T-helper 1 cell treated with Interleukin-12 subunit alpha and Interleukin-12 subunit beta and Interleukin-4 antibody, amounts not matched to agents 30 μg/mL and 1 μg/mL, for 36 hours (primary cell): ENCODE measurements around the gene TPI1.

Experiments
- H3K27ac Mint-ChIP-seq: one replicate; pipeline ENCODE4 v1.8.0; 2021; ENCODE audit warnings: mild to moderate bottlenecking, mixed read lengths
- H3K27me3 Mint-ChIP-seq: one replicate; pipeline ENCODE4 v1.8.0; 2021; ENCODE audit warnings: low read depth, mixed read lengths
- H3K36me3 Mint-ChIP-seq: one replicate; pipeline ENCODE4 v1.8.0; 2021; ENCODE audit warnings: low read depth, mixed read lengths
- H3K4me1 Mint-ChIP-seq: one replicate; pipeline ENCODE4 v1.8.0; 2021; ENCODE audit warnings: low read depth, mixed read lengths
- H3K4me3 Mint-ChIP-seq: one replicate; pipeline ENCODE4 v1.8.0; 2021; ENCODE audit warnings: mild to moderate bottlenecking, moderate library complexity, mixed read lengths
- H3K9me3 Mint-ChIP-seq: one replicate; pipeline ENCODE4 v1.8.0; 2021; ENCODE audit warnings: mixed read lengths

The TPI1 gene

DNA sequence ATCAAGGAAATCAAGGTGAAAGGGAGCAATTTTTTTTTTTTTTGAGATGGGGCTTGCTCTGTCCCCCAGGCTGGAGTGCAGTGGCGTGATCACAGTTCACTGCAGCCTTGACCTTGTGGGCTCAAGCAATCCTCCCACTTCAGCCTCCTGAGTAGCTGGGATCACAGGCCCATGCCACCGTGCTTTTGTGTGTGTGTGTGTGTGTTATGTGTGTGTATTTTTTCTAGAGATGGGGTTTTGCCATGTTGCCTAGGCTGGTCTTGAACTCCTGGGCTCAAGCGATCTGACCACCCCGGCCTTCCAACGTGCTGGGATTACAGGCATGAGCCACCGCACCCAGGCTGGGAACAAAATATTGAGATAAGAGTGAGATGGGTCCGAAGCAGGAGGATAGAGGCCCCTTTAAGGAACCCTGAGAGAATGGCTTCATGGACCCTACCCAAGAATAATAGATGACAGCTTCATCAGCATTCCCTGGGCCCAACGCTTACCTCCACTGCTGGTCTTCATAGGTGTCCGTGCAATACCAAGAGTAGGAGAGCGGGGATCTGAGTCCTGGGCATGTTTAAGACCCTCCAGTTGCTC lies 17.3 kb upstream of the TPI1 start:
- Mint-ChIP-seq H3K4me3 (peak overlapping the region; percentile 89), H3K4me1 (peaks cover 41% of the 10 kb centered on the region), H3K27me3 (no peaks in the 10 kb centered on the region), H3K9me3 (no peaks in the 10 kb centered on the region), H3K27ac (peak overlapping the region; percentile 52), H3K36me3 (peaks cover 31% of the 10 kb centered on the region)

DNA sequence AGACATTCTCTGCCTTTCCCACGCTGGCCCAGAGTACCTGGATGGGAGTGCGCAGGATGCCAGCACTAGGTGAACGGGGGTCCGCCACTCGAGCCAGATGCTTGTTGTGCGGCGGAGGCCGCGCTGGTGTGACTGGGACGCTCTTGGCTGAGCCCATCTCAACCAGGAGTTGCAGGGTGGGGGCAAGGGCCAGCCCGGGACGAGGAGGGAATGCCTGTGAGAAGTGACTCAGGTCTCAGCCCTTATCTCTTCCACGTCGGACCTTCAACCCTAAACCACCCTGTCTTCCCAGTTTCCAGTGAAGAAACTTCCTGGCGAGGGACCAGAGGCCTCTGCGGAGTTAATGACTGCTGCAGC lies 16.6 kb upstream of the TPI1 start:
- Mint-ChIP-seq H3K4me1 (peaks cover 41% of the 10 kb centered on the region), H3K27me3 (no peaks in the 10 kb centered on the region), H3K4me3 (peak overlapping the region; percentile 89), H3K27ac (peak overlapping the region; percentile 99), H3K9me3 (no peaks in the 10 kb centered on the region), H3K36me3 (peaks cover 33% of the 10 kb centered on the region)

DNA sequence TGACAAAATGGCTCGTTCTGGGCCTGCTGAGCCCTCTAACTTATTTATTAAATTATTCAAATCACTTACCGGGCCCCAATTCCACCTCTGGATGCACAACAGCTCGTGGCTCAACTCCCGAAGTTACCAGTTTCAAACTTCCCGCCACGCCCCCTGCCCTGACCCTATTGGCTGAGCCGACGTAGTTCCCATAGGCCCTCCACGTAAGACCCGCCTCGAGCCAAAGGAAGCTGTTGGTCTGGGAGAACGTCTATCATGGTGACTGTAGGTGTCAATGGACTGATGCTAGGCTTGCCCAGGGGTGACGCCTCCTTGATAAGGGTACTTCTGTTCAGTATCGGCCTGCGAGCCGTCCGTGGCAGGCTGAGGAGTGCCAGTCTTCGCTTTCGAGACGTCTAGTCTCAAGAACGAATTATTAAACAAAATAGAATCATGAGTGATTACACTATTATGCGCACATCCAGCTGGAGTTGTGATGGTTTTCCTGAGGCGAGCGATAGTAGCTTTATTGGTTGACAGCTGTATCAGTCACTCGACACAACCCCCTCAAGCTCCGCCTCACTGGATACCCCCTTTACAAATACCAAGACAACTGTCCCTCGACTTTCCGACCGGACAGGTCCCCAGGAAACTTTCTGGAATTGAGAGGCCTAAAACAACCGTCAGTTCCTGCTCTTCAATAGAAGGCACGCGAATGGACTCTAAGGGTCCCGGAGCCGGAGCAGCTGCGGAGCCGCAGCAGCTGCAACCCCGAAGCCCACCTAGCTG lies 16.0 kb upstream of the TPI1 start, which contains the start of gene CDCA3:
TSS of gene CDCA3 (minus strand) at position 134 of the 768 bp plus-strand sequence. CDS start 334 bp downstream, outside the sequence.
- peak within 1 kb of the TSS; percentile 89 for H3K4me3 Mint-ChIP-seq
- H3K27ac Mint-ChIP-seq: peak within 1 kb of the TSS; percentile 99
- H3K36me3 Mint-ChIP-seq: peaks cover 34% of the 10 kb centered on the region
- H3K27me3 Mint-ChIP-seq: no peaks in the 10 kb centered on the region
- H3K4me1 Mint-ChIP-seq: peaks cover 42% of the 10 kb centered on the region
- no peaks in the 10 kb centered on the region for H3K9me3 Mint-ChIP-seq

DNA sequence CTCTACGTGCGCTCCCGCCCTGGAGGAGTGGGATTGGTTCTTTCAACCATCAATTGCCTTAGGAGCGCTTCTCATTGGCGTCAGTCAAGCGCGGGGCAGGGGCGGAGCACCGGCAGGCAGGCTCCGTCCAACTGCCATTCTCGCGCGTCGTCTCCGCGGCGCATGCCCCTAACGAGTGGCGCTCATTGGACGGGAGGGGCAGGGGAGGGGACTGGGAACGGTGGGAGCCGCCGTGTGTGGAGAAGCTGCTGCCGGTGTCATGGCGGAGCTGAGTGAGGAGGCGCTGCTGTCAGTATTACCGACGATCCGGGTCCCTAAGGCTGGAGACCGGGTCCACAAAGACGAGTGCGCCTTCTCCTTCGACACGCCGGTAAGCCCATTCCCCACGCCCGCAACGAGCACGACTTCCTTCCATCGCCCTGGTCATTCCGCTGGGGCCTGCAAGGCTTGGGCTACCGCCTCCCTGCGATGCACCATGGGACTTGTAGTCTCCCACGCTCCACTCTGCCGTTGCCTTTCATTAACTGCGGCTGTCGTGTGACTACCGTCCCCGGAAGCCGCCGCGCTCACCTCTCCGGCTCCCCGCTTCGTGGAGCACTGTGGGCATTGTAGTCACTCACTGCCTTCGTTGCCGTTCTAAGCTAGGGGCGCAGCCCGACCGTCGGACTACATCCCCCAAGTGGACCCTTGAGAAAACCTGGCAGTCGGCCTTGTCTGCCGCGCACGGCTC lies 15.2 kb upstream of the TPI1 start, which contains the start of gene USP5:
TSS of gene USP5 (plus strand) at position 230 of the 730 bp plus-strand sequence. CDS start at position 260, 30 bp downstream.
- Mint-ChIP-seq H3K27me3 (no peaks in the 10 kb centered on the region), H3K4me1 (peaks cover 42% of the 10 kb centered on the region), H3K36me3 (peaks cover 31% of the 10 kb centered on the region), H3K9me3 (no peaks in the 10 kb centered on the region), H3K27ac (peak within 1 kb of the TSS; percentile 99), H3K4me3 (peak within 1 kb of the TSS; percentile 89)

DNA sequence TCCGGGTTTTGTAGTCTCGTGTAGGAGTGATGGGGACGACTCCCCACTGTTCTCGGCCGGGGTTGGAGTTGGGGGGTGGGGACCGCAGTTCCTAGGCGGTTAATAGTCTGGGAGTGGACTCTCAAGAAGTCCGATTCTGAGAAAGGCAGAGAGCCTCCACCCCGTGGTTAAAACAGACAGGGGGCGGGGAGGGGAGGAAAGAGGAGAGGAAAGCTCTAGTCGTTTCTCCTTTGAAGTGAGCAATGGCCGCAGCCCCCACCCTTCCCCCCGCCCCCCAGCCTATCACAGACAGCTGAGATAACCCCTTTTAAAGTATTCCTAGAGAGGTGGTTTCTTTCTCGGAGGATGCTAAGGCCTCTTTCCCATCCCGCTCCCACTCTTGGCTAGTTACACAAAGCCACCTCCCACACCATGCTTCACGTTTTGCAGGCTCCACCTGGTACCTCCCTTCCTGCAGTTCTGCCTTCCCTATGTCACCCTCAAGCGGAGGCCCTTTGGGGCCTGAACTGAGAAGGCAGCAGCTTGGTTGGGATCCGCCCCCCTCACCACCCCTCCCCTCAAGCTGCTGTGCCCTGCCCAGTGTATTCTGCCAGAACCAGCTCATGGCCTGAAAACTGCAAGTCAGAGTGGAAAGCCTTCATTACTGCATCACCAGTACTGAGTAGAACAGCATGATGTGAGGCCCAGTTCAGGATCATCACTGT lies 14.5 kb upstream of the TPI1 start:
- Mint-ChIP-seq H3K27ac (peak overlapping the region; percentile 99), H3K4me3 (peak overlapping the region; percentile 89), H3K36me3 (peaks cover 34% of the 10 kb centered on the region), H3K9me3 (no peaks in the 10 kb centered on the region), H3K27me3 (no peaks in the 10 kb centered on the region), H3K4me1 (peaks cover 42% of the 10 kb centered on the region)

DNA sequence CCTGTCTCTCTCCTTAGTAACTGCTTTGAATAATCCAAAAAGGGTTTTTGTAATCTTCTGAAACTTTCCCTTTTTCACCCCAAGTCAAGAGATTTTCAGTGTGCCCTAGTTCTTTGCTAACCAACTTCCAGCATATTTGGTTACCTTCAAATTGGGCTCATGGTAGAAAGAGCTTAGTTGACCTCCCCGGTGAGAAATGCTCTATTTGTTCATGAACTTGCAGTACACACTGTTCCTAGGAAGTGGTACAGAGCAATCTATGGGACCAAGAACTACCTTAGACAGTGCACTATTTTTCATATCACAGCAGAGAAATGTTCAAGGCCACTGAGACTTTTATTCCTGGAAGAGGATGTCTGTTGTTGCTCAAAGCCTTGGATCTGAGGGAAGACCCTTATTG lies 13.7 kb upstream of the TPI1 start:
- Mint-ChIP-seq H3K4me3 (peak overlapping the region; percentile 89), H3K27me3 (no peaks in the 10 kb centered on the region), H3K36me3 (peaks cover 35% of the 10 kb centered on the region), H3K27ac (peak overlapping the region; percentile 99), H3K4me1 (peaks cover 37% of the 10 kb centered on the region), H3K9me3 (no peaks in the 10 kb centered on the region)

DNA sequence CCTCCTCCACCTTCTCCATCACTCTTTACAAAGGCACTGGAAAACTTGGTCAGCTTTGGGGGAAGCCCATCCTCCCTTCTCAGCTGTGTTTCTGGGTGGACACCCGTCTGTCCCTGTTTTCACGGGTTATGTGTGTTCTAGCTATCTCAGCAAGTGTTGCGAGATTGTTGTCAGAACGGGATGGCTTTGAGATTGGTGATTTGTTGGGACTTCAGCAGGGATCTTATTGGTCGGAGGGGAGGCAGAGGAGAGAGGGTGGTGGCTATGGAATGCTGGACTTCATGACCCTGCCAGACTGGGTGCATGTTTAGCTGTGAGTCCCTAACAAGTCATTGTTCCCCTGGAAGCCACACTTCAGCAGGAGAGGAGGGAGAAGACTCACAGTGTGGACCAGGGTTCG lies 13.3 kb upstream of the TPI1 start:
- Mint-ChIP-seq H3K27me3 (no peaks in the 10 kb centered on the region), H3K9me3 (no peaks in the 10 kb centered on the region), H3K4me1 (peaks cover 34% of the 10 kb centered on the region), H3K4me3 (peak overlapping the region; percentile 89), H3K36me3 (peaks cover 35% of the 10 kb centered on the region), H3K27ac (peak overlapping the region; percentile 39)

DNA sequence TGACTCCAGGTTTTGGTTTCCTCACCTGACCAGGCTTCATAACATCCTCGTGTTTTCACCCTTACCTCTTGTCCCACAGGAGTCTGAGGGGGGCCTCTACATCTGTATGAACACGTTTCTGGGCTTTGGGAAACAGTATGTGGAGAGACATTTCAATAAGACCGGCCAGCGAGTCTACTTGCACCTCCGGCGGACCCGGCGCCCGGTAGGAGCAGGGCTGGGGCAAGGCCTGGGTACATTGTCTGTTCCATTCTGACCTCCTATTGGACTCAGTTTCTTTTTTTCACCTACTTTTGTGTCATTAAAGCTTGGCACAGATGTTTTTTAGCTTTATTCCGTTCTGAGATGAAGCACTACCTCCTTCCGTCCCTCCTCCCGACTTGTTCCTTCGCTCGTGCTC lies 12.0 kb upstream of the TPI1 start:
- Mint-ChIP-seq H3K4me3 (no peak overlapping the region), H3K9me3 (no peaks in the 10 kb centered on the region), H3K36me3 (peaks cover 29% of the 10 kb centered on the region)

DNA sequence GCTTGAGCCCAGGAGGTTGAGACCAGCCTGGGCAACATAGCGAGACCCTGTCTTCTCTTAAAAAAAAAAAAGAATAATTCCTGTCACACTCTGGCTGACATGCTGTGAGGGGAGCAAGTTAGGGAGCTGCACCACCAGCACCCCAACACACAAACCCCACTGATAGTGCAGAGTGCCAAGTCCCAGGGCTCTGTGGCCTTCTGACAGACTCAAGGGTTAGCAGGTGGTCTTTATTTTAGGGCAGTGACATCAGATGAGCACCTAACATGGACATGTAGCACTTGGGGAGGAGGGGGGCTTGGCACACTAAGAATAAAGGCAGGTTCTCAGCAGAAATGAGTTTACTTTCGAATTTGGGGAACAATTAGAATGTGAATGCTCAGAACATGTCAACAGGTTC lies 8.5 kb upstream of the TPI1 start:
- Mint-ChIP-seq H3K9me3 (no peaks in the 10 kb centered on the region), H3K4me1 (peaks cover 7% of the 10 kb centered on the region), H3K4me3 (no peak overlapping the region), H3K27ac (no peak overlapping the region), H3K36me3 (peaks cover 42% of the 10 kb centered on the region), H3K27me3 (no peaks in the 10 kb centered on the region)

More for the DNA sequence above, 12.0 kb upstream of the TPI1 start:
- Mint-ChIP-seq H3K4me1 (peaks cover 23% of the 10 kb centered on the region), H3K27me3 (no peaks in the 10 kb centered on the region), H3K27ac (no peak overlapping the region)

DNA sequence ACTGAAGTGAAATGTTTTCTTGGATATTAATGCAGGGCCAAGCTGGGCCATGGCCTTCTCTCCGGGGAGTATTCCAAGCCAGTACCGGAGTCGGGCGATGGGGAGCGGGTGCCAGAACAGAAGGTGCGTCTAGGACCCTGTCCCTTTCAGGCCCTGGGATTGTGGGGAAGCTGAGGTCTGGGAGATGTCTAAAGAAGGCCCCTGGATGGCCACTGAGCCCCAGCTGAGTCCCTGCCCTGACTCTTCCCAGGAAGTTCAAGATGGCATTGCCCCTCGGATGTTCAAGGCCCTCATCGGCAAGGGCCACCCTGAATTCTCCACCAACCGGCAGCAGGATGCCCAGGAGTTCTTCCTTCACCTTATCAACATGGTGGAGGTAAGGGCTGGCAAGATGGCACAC lies 7.2 kb upstream of the TPI1 start:
- no peak overlapping the region for H3K4me3 Mint-ChIP-seq
- H3K4me1 Mint-ChIP-seq: peaks cover 1% of the 10 kb centered on the region
- H3K36me3 Mint-ChIP-seq: peaks cover 46% of the 10 kb centered on the region
- H3K27ac Mint-ChIP-seq: no peak overlapping the region
- H3K27me3 Mint-ChIP-seq: no peaks in the 10 kb centered on the region
- no peaks in the 10 kb centered on the region for H3K9me3 Mint-ChIP-seq

DNA sequence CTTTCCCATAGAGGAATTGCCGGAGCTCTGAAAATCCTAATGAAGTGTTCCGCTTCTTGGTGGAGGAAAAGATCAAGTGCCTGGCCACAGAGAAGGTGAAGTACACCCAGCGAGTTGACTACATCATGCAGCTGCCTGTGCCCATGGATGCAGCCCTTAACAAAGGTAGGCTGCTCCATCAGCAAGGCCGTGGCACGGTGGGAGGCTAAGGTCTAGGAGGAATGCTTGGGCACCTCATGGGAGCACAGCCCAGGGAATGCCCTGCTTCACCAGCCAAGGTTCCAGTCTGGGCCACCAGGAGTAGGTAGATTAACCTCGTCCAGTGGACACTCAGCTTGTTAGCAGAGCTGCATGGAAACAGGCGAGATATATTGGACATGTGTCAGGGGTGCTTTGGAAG lies 6.4 kb upstream of the TPI1 start:
- Mint-ChIP-seq H3K4me3 (no peak overlapping the region), H3K4me1 (no peaks in the 10 kb centered on the region), H3K27ac (no peak overlapping the region), H3K9me3 (no peaks in the 10 kb centered on the region), H3K27me3 (no peaks in the 10 kb centered on the region), H3K36me3 (peaks cover 48% of the 10 kb centered on the region)

DNA sequence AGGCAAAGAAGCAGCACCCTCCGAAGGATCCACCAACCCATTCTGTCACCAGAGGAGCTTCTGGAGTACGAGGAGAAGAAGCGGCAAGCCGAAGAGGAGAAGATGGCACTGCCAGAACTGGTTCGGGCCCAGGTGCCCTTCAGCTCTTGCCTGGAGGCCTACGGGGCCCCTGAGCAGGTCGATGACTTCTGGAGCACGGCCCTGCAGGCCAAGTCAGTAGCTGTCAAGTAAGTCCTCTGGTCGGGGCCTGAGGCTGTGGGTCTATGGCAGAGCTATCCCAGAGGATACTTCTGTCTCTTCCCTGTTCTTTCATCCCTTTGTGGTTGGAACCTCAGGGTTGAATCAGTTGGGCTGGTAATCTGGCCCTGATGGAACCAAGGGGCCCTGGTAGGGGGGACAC lies 5.9 kb upstream of the TPI1 start:
- no peak overlapping the region for H3K27ac Mint-ChIP-seq
- H3K27me3 Mint-ChIP-seq: no peaks in the 10 kb centered on the region
- H3K36me3 Mint-ChIP-seq: peaks cover 48% of the 10 kb centered on the region
- no peaks in the 10 kb centered on the region for H3K9me3 Mint-ChIP-seq
- peaks cover under 1% of the 10 kb centered on the region for H3K4me1 Mint-ChIP-seq
- H3K4me3 Mint-ChIP-seq: no peak overlapping the region

DNA sequence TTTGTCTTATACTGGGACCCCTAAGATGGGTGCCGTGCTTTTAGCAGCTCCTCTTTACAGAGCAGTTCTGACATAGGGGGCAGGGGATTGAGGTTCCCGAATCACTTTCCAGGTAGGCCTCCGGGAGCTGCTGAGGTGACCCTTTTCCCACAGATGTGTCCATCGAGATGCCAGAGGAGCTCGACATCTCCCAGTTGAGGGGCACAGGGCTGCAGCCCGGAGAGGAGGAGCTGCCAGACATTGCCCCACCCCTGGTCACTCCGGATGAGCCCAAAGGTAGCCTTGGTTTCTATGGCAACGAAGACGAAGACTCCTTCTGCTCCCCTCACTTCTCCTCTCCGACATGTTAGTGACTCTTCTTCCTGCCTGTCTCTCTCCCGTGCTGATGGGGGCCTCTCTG lies 4.3 kb upstream of the TPI1 start:
- Mint-ChIP-seq H3K9me3 (no peaks in the 10 kb centered on the region), H3K36me3 (peaks cover 42% of the 10 kb centered on the region)

DNA sequence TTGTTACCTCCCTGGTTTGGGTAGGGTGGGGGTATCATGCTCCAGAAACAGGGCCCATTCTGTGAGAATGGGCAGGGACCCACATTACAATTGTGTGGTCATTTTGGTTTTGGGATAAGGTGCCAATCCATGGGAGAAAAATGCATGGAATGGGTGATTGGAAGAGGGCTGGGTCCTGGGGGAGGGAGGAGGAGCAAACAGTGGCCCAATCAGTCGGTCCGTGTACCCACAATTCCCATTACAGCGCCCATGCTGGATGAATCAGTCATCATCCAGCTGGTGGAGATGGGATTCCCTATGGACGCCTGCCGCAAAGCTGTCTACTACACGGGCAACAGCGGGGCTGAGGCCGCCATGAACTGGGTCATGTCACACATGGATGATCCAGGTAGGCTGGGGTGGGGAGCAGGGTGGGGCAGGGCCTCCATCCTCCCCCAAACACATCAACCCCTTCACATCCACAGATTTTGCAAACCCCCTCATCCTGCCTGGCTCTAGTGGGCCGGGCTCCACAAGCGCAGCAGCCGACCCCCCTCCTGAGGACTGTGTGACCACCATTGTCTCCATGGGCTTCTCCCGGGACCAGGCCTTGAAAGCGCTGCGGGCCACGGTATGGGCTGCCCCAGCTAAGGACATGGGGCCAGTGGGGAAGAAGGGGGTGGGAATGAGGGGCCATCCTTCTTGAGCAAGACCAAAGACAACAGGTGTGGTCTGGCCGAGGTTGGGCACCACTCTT lies 3.6 kb upstream of the TPI1 start:
- Mint-ChIP-seq H3K4me1 (peaks cover 7% of the 10 kb centered on the region), H3K36me3 (peaks cover 47% of the 10 kb centered on the region), H3K4me3 (no peak overlapping the region), H3K9me3 (no peaks in the 10 kb centered on the region), H3K27me3 (no peaks in the 10 kb centered on the region), H3K27ac (no peak overlapping the region)

More for the DNA sequence above, 4.3 kb upstream of the TPI1 start:
- H3K4me3 Mint-ChIP-seq: no peak overlapping the region
- no peak overlapping the region for H3K27ac Mint-ChIP-seq
- no peaks in the 10 kb centered on the region for H3K27me3 Mint-ChIP-seq
- H3K4me1 Mint-ChIP-seq: peaks cover 3% of the 10 kb centered on the region
